DOHH2 (cell line): ENCODE data around the gene SUGCT.
"Not testable (repeated sequence)": the region's sequence is repeated elsewhere in the genome, so short reads cannot be mapped to it uniquely, and the experiment has no call there.

Experiments
- H3F3A ChIP-seq: fragments of 200-600 bp; sonication (generic), shearing (Covaris generic); 2 replicates; pipeline ENCODE4 v1.6.0; 2016; ENCODE audit warnings: antibody characterized with exemption, mild to moderate bottlenecking; ENCODE audit not compliant: control insufficient read depth, insufficient read depth
- H3K27ac ChIP-seq: fragments of 200-600 bp; sonication (generic); 2 replicates; pipeline ENCODE4 v1.5.1; 2014; ENCODE audit warnings: low read depth, mild to moderate bottlenecking, low read length, moderate library complexity
- H3K27me3 ChIP-seq: fragments of 200-600 bp; sonication (generic); 2 replicates; pipeline ENCODE4 v1.6.1; 2014; ENCODE audit warnings: mild to moderate bottlenecking, low read length, mixed read lengths; ENCODE audit not compliant: control insufficient read depth
- H3K36me3 ChIP-seq: fragments of 200-600 bp; sonication (generic); 2 replicates; pipeline ENCODE4 v1.6.1; 2014; ENCODE audit warnings: mild to moderate bottlenecking, low read length, moderate library complexity, mixed read lengths; ENCODE audit not compliant: control insufficient read depth
- H3K4me1 ChIP-seq: fragments of 200-600 bp; sonication (generic); 2 replicates; pipeline ENCODE4 v1.6.1; 2014; ENCODE audit warnings: mild to moderate bottlenecking, low read length, mixed read lengths; ENCODE audit not compliant: control insufficient read depth
- H3K4me2 ChIP-seq: fragments of 200-600 bp; sonication (generic); 2 replicates; pipeline ENCODE4 v1.6.0; 2014; ENCODE audit warnings: mild to moderate bottlenecking, low read length, moderate library complexity
- H3K4me3 ChIP-seq: fragments of 200-600 bp; sonication (generic); 2 replicates; pipeline ENCODE4 v1.5.1; 2014; ENCODE audit warnings: mild to moderate bottlenecking, low read length, mixed read lengths
- H3K79me2 ChIP-seq: fragments of 200-600 bp; sonication (generic); 2 replicates; pipeline ENCODE4 v1.6.1; 2014; ENCODE audit warnings: mild to moderate bottlenecking, low read length, mixed read lengths; ENCODE audit not compliant: control insufficient read depth
- H3K9me2 ChIP-seq: fragments of 200-600 bp; sonication (generic); replicated peaks from 2 replicates; pipeline ENCODE4 v1.6.1; 2014; ENCODE audit warnings: mild to moderate bottlenecking, low read length, mixed read lengths; ENCODE audit not compliant: control insufficient read depth
- H3K9me3 ChIP-seq: fragments of 200-600 bp; sonication (generic); 2 replicates; pipeline ENCODE4 v1.6.1; 2014; ENCODE audit warnings: antibody characterized with exemption, low read length, mixed read lengths; ENCODE audit not compliant: control insufficient read depth, insufficient read depth
- H4K20me1 ChIP-seq: fragments of 200-600 bp; sonication (generic); 2 replicates; pipeline ENCODE4 v1.6.0; 2014; ENCODE audit warnings: low read depth, mild to moderate bottlenecking, antibody characterized with exemption, low read length, moderate library complexity; ENCODE audit not compliant: control insufficient read depth, insufficient read depth
- EZH2phosphoT487 ChIP-seq: fragments of 200-600 bp; sonication (generic); IDR thresholded peaks from 2 replicates; pipeline ENCODE4 v1.6.1; 2017; ENCODE audit warnings: borderline replicate concordance, mild to moderate bottlenecking, antibody characterized with exemption, low read length, moderate library complexity, mixed read lengths
- TF ChIP-seq, protein P1 (sequence below): fragments of 200-600 bp; sonication (generic); IDR thresholded peaks from one replicate; pipeline ENCODE4 v1.5.1; 2014; ENCODE audit warnings: antibody characterized with exemption, mild to moderate bottlenecking, low read depth, low read length; ENCODE audit not compliant: poor library complexity, severe bottlenecking

SUGCT gene

DNA sequence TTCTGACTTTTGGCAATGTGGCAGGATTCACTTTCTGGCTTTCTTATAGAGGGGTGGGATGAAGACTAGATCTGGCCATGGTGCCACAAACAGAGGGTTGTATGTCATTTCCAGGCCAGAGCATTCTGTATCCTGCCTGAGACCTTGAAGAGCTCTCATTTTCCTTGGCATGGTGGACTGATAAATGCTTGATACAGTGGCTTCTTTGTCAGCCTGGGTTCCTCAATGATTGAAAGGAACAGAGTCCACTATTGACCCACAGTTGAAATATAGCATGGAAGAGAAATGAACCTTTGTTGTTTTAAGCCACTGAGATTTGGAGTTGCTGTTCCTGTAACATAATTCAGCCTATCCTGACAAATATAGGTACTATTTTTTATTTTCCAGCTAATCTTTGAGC, 462.7 kb downstream of the SUGCT start:
- Histone ChIP-seq H3K4me1 (no peaks in the 10 kb centered on the region), H3K27ac (no peak overlapping the region), H3K4me3 (no peak overlapping the region), H4K20me1 (no peaks in the 10 kb centered on the region), H3K27me3 (no peaks in the 10 kb centered on the region), H3K9me2 (no peaks in the 10 kb centered on the region), H3K9me3 (peaks cover 6% of the 10 kb centered on the region; the same call in 1 of the 2 replicates), H3F3A (no peaks in the 10 kb centered on the region), H3K36me3 (no peaks in the 10 kb centered on the region), H3K4me2 (no peak overlapping the region), H3K79me2 (no peaks in the 10 kb centered on the region)
- no peak for TF ChIP-seq EZH2phosphoT487
- TF ChIP-seq, protein P1, sequence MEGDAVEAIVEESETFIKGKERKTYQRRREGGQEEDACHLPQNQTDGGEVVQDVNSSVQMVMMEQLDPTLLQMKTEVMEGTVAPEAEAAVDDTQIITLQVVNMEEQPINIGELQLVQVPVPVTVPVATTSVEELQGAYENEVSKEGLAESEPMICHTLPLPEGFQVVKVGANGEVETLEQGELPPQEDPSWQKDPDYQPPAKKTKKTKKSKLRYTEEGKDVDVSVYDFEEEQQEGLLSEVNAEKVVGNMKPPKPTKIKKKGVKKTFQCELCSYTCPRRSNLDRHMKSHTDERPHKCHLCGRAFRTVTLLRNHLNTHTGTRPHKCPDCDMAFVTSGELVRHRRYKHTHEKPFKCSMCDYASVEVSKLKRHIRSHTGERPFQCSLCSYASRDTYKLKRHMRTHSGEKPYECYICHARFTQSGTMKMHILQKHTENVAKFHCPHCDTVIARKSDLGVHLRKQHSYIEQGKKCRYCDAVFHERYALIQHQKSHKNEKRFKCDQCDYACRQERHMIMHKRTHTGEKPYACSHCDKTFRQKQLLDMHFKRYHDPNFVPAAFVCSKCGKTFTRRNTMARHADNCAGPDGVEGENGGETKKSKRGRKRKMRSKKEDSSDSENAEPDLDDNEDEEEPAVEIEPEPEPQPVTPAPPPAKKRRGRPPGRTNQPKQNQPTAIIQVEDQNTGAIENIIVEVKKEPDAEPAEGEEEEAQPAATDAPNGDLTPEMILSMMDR: no peak

DNA sequence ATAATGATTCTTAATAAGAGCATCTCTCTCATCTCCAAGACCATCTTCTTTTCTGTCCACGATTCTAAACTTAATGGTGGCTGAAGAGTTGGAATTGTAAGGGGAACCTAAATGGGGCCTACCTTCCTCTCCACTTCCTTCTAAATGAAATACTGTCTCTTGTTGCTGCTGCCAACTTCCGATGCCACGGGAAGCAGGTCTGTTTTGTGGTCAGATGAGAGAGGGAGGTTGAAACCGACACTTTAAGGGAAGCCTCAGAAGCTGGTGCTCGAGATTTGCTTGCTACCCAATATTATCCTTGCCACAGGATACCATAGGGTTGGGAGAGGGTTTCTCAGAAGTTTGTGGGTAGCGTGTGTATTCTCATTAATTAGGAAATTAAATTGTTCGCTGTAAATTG, 464.1 kb downstream of the SUGCT start:
- Histone ChIP-seq H3K36me3 (no peaks in the 10 kb centered on the region), H3K27ac (no peak overlapping the region), H3K4me2 (no peak overlapping the region), H3K9me3 (peaks cover 8% of the 10 kb centered on the region; the same call in 1 of the 2 replicates), H3K4me3 (no peak overlapping the region), H3K4me1 (no peaks in the 10 kb centered on the region), H3K27me3 (no peaks in the 10 kb centered on the region), H3F3A (no peaks in the 10 kb centered on the region), H4K20me1 (no peaks in the 10 kb centered on the region), H3K9me2 (no peaks in the 10 kb centered on the region), H3K79me2 (no peaks in the 10 kb centered on the region)
- TF ChIP-seq EZH2phosphoT487: no peak
- TF ChIP-seq, protein P1: no peak

DNA sequence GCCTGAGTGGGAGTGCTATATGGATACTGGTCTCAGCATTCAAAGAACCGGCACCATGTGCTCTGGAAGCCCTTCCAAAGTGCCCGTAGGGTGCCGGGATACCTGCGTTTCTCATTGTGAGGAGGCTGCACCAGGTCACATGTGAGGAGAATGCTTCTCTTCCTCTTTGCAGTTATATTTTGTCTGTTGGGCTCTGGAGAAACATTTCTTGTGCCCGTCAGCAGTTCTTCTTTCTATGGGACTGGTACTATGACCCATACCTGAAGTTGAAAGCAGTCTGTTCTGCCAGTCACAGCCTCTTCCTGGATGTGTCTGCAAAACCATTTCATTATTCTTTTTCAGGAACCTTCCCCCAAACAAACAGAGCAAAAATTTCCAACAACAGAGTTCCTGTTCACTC, 465.0 kb downstream of the SUGCT start:
- no peaks in the 10 kb centered on the region for H3F3A ChIP-seq
- no peaks in the 10 kb centered on the region for H3K79me2 ChIP-seq
- H3K4me1 ChIP-seq: 0 out of 2 replicates have a peak, but pooled peaks cover 2% of the 10 kb centered on the region
- no peaks in the 10 kb centered on the region for H3K36me3 ChIP-seq
- H3K9me2 ChIP-seq: no peaks in the 10 kb centered on the region
- H3K9me3 ChIP-seq: peaks cover 8% of the 10 kb centered on the region; the same call in 1 of the 2 replicates
- H3K27me3 ChIP-seq: no peaks in the 10 kb centered on the region
- H3K4me2 ChIP-seq: no peak overlapping the region
- H4K20me1 ChIP-seq: no peaks in the 10 kb centered on the region
- no peak overlapping the region for H3K27ac ChIP-seq
- TF ChIP-seq EZH2phosphoT487: no peak
- TF ChIP-seq, protein P1: no peak
- H3K4me3 ChIP-seq: no peak overlapping the region

DNA sequence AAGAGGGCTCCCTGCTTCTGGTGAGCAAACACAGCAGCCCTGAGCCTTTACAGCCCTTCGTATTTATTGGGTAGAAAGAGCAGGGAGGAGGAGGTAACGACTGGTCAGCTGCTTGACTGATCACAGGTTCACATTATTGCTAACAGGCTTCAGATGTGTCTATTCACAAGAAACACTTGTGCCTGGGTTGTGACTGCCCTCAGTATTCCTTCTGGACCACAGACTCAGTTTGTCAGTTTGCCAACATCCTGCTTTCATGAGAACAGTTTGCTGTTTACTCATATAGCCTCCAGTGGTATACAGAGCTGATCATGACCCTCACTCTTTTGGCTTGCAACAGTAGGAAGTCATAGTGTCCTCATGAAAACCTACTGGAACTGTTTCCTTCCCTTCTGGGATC, 467.5 kb downstream of the SUGCT start:
- H3F3A ChIP-seq, H3K4me3 ChIP-seq, H3K27me3 ChIP-seq, H3K4me2 ChIP-seq, H3K9me2 ChIP-seq, H3K79me2 ChIP-seq, H4K20me1 ChIP-seq, H3K4me1 ChIP-seq, H3K27ac ChIP-seq, H3K9me3 ChIP-seq, H3K36me3 ChIP-seq: not testable (repeated sequence)
